Kidney (tissue), 14 donors: ENCODE measurements around the gene ZFPM1. TPM values are rescaled to one million over a fixed set of nuclear protein-coding genes. Genes with fewer than 3 reads are reported as not detected.

ENCODE experiments used
- DNase-seq, 5 donors: peaks; one replicate each; pipeline ENCODE4 v3.0.0-alpha.2; 2013 to 2020
- FAIRE-seq: peaks from 2 replicates; lab custom pipeline; 2012; peaks lifted over from hg19 to GRCh38; lab: Jason Lieb, UNC
- H3K27ac ChIP-seq, 2 donors: one replicate each; pipeline ENCODE4 v1.7.0; 2013; ENCODE audit warnings: low read depth in 2 of 2, low read length in 2 of 2, inconsistent platforms in 1 of 2
- H3K27me3 ChIP-seq: one replicate; pipeline ENCODE4 v1.7.1; 2013; ENCODE audit warnings: low read length, inconsistent platforms; ENCODE audit not compliant: control insufficient read depth, insufficient read depth
- H3K36me3 ChIP-seq, 3 donors: one replicate each; pipeline versions ENCODE4 v1.7.0 to v1.7.1; 2013; ENCODE audit warnings: low read length in 3 of 3, control low read depth in 1 of 3, inconsistent platforms in 1 of 3; ENCODE audit not compliant: insufficient read depth in 3 of 3, control insufficient read depth in 2 of 3
- H3K4me1 ChIP-seq, 3 donors: one replicate each; pipeline versions ENCODE4 v1.7.0 to v1.7.1; 2013; ENCODE audit warnings: low read length in 3 of 3, inconsistent platforms in 1 of 3, low read depth in 1 of 3; ENCODE audit not compliant: control insufficient read depth in 2 of 3, insufficient read depth in 2 of 3
- H3K4me3 ChIP-seq, 3 donors: one replicate each; pipeline versions ENCODE4 v1.7.0 to v1.8.1; 2013; ENCODE audit warnings: low read length in 3 of 3, control low read depth in 1 of 3, inconsistent platforms in 1 of 3
- H3K9ac ChIP-seq, 3 donors: one replicate each; pipeline versions ENCODE4 v1.7.0 to v1.7.1; 2013; ENCODE audit warnings: low read length in 3 of 3, control low read depth in 1 of 3, inconsistent platforms in 1 of 3
- H3K9me3 ChIP-seq, 3 donors: one replicate each; pipeline versions ENCODE4 v1.7.0 to v1.7.1; 2013; ENCODE audit warnings: low read length in 3 of 3, control low read depth in 1 of 3, inconsistent platforms in 1 of 3; ENCODE audit not compliant: control insufficient read depth in 2 of 3, insufficient read depth in 1 of 3
- intact Hi-C: fragments of 100-400 bp; cut with DNase I; formaldehyde crosslinking; loops from one replicate; pipeline ENCODE4 v1.11.1; 2022
- polyA plus RNA-seq: library from polyadenylated mRNA; stranded (reverse); fragments of 350-450 nt; fragmentation: Illumina TruSeq; extraction: RNeasy Lipid Tissue Mini Kit (QIAGEN cat#74804); gene quantifications from one replicate; pipeline ENCODE4 v1.2.3, GENCODE V29; 2014; ENCODE audit warnings: low read depth, low replicate concordance; ENCODE audit not compliant: insufficient read depth
- total RNA-seq: library from RNA; stranded (reverse); fragmentation: NEBNext Ultra II Directional; extraction: Animal tissue kit (Norgen Biotek cat#: 25700); gene quantifications from one replicate; pipeline ENCODE4 v1.2.1, GENCODE V29; 2021
- TF ChIP-seq, protein P1 (sequence below): IDR thresholded peaks from 3 replicates; pipeline ENCODE4 v1.5.1; 2012; ENCODE audit warnings: mild to moderate bottlenecking, moderate library complexity, borderline replicate concordance; ENCODE audit not compliant: insufficient read depth; ENCODE audit errors: extremely low read depth
- donor health status: control.
- donor health status: control.
- donor health status: control.
- donor health status: control.
- donor health status: control.
- donor health status: DM: yes; HTN: yes; CAD: no.
- donor health status: Normal renal cell carcinoma (clear cell type).

Gene ZFPM1
- total and polyA plus RNA-seq, 2 donors from 2014 or later: 1.9 to 9.2 TPM

DNA sequence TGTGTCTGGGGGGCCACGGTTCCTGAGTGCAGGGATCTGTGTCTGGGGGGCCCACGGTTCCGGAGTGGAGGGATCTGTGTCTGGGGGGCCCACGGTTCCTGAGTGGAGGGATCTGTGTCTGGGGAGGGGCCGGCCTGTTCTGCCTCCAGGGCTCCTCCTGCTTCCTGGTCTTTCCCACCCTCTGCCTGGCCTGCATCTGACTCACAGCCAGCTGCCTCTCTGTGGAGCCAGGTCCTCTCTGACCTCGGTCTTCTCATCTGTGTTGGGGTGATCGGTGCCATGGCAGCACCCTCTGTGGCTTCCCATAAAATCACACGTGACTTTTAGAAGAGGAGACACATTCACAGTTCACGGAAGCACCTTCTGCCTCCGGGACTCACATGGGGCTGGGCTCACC lies 50.3 kb downstream of the ZFPM1 start:
- H3K36me3 ChIP-seq: no peaks in the 10 kb centered on the region
- FAIRE-seq (no peak), DNase-seq (no peak)
- TF ChIP-seq, protein P1, sequence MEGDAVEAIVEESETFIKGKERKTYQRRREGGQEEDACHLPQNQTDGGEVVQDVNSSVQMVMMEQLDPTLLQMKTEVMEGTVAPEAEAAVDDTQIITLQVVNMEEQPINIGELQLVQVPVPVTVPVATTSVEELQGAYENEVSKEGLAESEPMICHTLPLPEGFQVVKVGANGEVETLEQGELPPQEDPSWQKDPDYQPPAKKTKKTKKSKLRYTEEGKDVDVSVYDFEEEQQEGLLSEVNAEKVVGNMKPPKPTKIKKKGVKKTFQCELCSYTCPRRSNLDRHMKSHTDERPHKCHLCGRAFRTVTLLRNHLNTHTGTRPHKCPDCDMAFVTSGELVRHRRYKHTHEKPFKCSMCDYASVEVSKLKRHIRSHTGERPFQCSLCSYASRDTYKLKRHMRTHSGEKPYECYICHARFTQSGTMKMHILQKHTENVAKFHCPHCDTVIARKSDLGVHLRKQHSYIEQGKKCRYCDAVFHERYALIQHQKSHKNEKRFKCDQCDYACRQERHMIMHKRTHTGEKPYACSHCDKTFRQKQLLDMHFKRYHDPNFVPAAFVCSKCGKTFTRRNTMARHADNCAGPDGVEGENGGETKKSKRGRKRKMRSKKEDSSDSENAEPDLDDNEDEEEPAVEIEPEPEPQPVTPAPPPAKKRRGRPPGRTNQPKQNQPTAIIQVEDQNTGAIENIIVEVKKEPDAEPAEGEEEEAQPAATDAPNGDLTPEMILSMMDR: no peak
- H3K4me3 ChIP-seq: no peak overlapping the region
- H3K9me3 ChIP-seq: no peaks in the 10 kb centered on the region
- peaks cover 0 to 4% (median 0%) of the 10 kb centered on the region in 3 donors for H3K4me1 ChIP-seq
- H3K9ac ChIP-seq: no peak overlapping the region
- H3K27me3 ChIP-seq: no peaks in the 10 kb centered on the region
- H3K27ac ChIP-seq: no peak overlapping the region
- intact Hi-C loops: no loop called here

DNA sequence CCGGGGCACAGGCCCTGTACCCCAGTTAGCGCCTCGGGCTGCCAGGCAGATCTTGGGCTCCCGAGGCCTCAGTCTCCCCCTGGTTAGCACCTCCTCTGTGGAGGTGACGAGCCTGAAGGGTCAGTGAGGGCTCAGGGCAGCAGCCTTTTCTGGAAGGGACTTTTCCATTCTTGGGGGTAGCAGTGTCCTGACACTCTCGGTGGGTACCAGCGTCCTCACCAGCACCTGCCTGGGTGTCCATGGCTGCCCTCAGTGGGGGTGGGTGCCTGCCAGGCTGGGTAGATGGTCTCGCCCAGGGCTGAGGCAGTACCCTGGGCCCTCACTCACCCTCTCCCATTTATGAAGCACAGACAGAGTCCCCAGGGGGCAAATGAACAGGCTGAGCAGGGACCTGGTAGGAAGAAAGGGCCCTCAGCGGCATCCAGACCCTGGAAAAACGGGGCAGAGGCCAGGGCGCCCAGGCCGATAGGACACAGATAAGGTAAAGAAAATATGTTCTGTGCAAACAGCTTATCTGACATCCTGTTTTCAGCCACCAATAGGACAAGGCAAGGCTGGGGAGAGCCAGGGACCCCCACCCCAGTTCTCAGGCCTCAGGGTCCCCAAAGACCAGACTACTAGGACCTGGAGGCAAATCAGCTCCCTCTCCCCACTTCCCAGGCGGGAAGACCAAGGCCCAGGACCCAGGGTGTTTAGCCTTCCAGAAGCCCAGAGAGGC lies 50.9 kb downstream of the ZFPM1 start:
- Histone ChIP-seq H3K9me3 (no peaks in the 10 kb centered on the region), H3K27ac (no peak overlapping the region), H3K27me3 (no peaks in the 10 kb centered on the region), H3K36me3 (no peaks in the 10 kb centered on the region), H3K9ac (no peak overlapping the region), H3K4me1 (peaks cover 0 to 7% (median 0%) of the 10 kb centered on the region in 3 donors), H3K4me3 (no peak overlapping the region)
- TF ChIP-seq, protein P1: no peak
- DNase-seq: no peak
- FAIRE-seq: no peak
- intact Hi-C loops: no loop called here

DNA sequence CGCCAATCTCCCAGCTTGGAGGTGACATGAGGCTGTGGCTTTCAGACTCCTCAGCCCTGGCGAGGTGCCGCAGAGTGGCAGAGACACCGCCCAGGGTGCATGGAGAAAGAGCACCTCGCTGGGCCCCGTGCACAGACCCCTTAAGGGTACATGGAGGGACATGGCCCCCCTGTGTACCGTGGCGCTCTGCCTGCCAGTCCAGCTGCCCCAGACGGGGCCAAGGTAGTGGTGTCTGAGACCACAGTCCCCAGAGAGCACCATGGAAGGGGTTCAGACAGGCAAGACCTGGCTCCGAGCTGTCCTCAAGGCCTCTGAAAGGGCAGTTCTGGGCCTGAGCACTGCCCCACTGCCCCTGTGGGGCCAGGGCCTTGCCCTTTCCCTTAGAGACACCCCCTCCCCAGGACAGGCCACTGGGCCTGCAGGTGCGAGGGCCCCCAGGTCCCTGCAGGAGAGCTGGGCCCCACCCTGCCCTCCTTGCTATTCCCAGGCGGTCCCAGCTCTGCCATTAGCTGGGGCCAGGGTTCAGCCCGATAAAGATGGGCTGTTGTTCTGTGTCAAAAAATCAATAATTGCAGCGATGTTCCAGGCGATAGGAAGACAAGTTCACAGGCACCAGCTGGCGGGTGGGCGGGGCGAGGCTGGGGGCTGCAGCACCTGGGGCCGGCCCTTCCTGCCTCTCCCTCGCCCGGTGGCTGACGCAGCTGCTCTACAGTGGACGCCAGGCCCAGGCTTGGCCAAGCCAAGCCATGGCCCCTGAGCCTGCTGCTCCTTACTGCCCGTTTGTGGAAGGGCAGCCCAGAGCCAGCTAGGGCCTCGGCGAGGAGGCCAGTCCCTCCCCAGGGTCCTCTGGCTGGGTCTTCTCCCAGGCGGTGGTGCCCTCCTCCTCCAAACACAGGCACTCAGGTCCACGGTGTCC lies 51.7 kb downstream of the ZFPM1 start:
- Histone ChIP-seq H3K4me1 (peaks cover 0 to 9% (median 0%) of the 10 kb centered on the region in 3 donors), H3K4me3 (no peak overlapping the region), H3K27me3 (no peaks in the 10 kb centered on the region), H3K9me3 (no peaks in the 10 kb centered on the region), H3K27ac (no peak overlapping the region), H3K36me3 (no peaks in the 10 kb centered on the region), H3K9ac (no peak overlapping the region)
- TF ChIP-seq, protein P1: no peak
- DNase-seq: no peak
- intact Hi-C loops: no loop called here
- no peak for FAIRE-seq
